ENCODE measurements around the gene RIOK3.

DNA sequence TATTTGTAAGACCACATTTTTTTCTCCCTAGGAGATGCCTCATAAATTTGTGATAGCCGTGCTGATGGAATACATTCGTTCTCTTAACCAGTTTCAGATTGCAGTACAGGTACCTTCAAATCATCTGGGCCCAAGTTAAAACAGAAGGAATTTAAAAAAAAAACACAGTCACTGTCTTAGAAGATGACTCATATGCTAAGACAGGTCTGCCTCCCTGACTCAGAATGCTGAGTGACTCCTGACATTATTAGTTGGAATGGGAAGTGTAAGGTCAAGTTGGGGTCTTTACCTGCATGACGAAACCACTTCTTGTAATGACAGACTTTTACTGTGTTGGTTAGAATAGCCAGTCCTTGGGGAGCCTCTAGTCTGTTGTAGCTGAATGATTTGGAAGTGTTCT lies 76.5 kb downstream of the RIOK3 start:
- TF ChIP-seq, protein P1, sequence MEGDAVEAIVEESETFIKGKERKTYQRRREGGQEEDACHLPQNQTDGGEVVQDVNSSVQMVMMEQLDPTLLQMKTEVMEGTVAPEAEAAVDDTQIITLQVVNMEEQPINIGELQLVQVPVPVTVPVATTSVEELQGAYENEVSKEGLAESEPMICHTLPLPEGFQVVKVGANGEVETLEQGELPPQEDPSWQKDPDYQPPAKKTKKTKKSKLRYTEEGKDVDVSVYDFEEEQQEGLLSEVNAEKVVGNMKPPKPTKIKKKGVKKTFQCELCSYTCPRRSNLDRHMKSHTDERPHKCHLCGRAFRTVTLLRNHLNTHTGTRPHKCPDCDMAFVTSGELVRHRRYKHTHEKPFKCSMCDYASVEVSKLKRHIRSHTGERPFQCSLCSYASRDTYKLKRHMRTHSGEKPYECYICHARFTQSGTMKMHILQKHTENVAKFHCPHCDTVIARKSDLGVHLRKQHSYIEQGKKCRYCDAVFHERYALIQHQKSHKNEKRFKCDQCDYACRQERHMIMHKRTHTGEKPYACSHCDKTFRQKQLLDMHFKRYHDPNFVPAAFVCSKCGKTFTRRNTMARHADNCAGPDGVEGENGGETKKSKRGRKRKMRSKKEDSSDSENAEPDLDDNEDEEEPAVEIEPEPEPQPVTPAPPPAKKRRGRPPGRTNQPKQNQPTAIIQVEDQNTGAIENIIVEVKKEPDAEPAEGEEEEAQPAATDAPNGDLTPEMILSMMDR (IDR thresholded peaks at IDR 0.05) = no peak
- TF ChIP-seq POLR2A (IDR thresholded peaks at IDR 0.05) = no peak

All from ovary (tissue), 3 donors.